Measurements from ENCODE around the gene SLC25A51.

GRCh38 chr9:37914701-37915358, 10.9 kb upstream of the SLC25A51 start:
- no peak for TF ChIP-seq POLR2A (IDR thresholded peaks at IDR 0.05; ENCODE audit: low read depth, low read length)
- no peak for TF ChIP-seq POLR2AphosphoS5 (IDR thresholded peaks at IDR 0.05; ENCODE audit: low read depth, low read length)
- no peak for TF ChIP-seq SPI1 (IDR thresholded peaks at IDR 0.05; ENCODE audit: low read depth, low read length)
- no peak for TF ChIP-seq TAF1 (IDR thresholded peaks at IDR 0.05; ENCODE audit: low read depth, low read length)
- TF ChIP-seq POU2F2 (IDR thresholded peaks at IDR 0.05; ENCODE audit: low read depth, low read length): no peak
- no peak for TF ChIP-seq PAX5 (IDR thresholded peaks at IDR 0.05; ENCODE audit: insufficient read depth, low read length, severe bottlenecking)

Measured in GM12891 (cell line).